ENCODE results near the gene SVOPL.

DNA sequence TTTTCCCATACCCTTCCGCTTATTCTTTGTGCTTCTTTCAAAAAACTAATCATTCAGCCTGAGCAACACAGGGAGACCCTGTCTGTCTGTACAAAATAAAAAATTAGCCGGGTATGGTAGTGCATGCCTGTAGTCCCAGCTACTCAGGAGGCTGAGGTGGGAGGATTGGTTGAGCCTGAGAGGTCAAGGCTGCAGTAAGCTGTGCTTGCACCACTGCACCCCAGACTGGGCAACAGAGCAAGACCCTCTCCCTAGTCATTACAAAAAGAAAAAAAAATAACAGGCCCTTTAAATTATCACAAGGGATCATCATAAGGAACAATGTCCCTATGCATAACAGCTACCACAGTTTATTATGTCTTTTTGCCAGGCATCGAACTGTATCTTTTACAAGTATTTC, 121.5 kb downstream of the SVOPL start:
- TF ChIP-seq GATA3 (IDR thresholded peaks at IDR 0.05; ENCODE audit: low read depth, low read length) (no peak), GATA2 (IDR thresholded peaks at IDR 0.05; ENCODE audit: low read depth, low read length) (no peak)
